CD4-positive, alpha-beta T cell treated with Interferon alpha-2 for 1 hour (primary cell): ENCODE data around the gene UBE4B.
"Not testable (repeated sequence)": the region's sequence is repeated elsewhere in the genome, so short reads cannot be mapped to it uniquely, and the experiment has no call there.

Experiments
- DNase-seq, 2 donors: peaks; one replicate each; pipeline ENCODE4 v3.0.0-alpha.2; 2020 to 2022

UBE4B gene

DNA sequence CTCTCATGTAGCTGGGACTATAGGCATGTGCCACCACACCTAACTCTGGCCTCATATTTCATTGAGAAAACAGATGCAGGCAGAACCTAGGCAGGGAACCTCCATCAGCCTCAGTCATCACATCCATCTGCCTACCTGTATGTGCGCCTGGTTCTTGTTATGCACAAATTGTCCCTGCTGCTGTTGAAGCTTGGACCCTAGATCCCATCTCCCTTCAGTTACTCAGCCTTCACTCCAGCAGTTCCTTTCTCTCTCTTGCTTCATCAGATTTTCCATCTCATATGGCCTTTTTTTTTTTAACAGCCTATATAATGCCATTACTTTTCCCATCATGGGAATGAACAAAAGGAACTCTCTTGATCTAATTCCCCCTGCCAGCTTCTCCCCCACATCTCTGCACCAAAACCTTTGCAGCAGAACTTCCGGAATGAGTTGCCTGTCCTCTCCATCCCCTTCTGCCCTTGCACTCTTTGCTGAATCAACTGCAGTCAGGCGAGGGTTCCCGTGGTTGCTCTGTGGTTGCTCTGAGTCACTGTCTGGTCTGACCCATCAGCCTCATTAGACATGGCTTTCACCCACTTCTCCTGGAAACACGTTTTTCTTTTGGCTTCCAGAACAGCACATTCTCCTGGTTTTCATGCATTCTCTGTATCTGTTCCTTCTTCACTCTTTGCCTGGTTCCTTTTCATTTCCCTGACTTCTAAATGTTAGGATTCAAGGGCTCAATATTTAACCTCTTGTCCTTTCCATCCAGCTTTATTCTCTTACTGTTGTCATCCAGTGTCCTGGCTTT is 41.5 kb downstream of the UBE4B start:
- DNase-seq, result peak; percentile 19 to 29

- no peak for DNase-seq
Observed at GRCh38 chr1:10074852-10075730, 42.3 kb downstream of the UBE4B start.

DNA sequence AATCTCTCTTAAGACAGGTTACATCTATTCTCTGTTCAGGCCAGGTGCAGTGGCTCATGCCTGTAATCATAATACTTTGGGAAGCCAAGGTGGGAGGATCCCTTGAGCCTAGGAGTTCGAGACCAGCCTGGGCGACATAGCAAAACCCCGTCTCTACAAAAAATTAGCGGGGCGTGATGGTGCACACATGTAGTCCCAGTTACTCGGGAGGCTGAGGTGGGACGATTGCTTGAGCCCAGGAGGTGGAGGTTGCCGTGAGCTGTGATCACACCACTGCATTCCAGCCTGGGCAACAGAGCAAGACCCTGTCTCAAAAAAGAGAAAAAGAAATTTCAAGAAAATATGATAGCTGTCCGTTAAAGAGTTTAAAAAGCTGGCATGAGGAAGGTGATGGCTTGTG is 43.0 kb downstream of the UBE4B start:
- no peak for DNase-seq

GRCh38 chr1:10078494-10078893 is 45.7 kb downstream of the UBE4B start:
- no peak for DNase-seq

DNA sequence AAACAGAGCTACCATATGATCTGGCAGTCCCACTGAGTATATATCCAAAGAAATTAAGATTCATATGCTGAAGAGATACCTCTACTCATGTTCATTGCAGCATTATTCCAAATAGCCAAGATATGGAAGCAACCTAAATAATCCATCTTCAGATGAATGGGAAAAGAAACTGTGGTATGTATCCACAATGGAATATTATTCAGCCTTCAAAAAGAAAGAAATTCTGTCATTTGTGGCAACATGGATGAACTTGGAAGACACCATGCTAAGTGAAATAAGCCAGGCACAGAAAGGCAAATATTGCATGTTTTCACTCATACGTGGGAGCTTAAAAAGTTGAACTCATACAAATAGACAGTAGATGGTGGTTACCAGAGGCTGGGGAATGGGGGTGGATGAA is 47.8 kb downstream of the UBE4B start:
- DNase-seq, result no peak

DNA sequence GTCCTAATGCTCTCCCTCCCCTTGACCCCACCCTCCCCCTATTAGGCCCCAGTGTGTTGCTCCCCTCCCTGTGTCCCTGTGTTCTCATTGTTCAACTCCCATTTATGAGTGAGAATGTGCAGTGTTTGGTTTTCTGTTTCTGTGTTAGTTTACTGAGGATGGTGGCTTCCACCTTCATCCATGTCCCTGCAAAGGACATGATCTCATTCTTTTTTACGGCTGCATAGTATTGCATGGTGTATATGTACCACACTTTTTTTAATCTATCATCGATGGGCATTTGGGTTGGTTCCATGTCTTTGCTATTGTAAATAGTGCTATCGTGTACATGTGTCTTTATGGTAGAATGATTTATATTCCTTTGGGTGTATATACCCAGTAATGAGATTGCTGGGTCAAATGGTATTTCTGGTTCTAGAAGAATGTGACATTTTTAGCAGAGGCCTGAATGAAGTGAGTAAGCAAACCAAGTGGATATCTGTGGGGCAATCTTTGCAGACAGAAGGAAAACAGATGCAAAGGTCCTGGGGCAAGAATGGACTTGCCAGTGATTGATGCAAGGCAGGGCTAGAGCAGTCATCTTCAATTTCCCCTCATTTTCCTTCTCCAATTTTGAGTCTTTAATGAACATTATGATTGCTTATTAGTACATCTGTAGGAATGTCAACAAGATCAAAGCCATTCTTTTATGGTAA is 50.2 kb downstream of the UBE4B start:
- DNase-seq, result no peak

DNA sequence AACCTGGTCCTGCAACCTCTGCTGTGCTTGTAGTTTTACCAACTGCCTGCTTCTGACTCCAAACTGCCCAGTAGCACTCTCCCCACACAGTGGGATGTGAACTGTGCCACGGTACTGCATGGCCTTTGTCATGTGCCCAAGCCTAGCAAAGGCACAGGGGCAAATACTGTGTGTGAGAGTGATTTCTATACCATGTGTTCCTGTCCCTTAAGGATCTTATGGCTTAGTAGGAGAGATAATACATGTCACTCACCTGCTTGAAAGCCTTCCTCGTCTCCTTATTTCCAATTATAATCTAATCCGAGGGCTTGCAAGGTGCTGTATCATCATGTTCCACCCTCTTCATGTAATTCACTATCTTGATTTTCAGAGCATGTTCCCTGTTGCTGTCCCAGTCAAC is 51.3 kb downstream of the UBE4B start:
- DNase-seq, result no peak

DNA sequence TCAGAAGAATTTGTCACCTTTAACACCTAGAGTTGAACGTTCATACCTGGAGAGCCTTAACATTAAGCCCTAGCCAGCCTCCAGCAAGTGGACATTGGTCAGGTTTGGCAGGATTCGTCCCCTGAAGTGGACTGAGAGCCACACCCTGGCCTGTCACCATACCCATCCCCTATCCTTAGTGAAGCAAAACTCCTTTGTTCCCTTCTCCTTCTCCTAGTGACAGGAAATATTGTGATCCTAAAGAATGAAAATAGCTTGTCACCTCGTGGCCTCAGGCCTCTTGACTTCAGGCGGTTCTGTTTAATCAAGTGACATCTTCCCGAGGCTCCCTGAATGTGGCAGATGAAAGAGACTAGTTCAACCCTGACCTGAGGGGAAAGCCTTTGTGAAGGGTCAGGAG is 52.3 kb downstream of the UBE4B start:
- no peak for DNase-seq

- DNase-seq, result no peak
Observed at GRCh38 chr1:10087210-10087609, 54.5 kb downstream of the UBE4B start.

GRCh38 chr1:10101929-10102328 is 69.2 kb downstream of the UBE4B start:
- DNase-seq, result no peak

DNA sequence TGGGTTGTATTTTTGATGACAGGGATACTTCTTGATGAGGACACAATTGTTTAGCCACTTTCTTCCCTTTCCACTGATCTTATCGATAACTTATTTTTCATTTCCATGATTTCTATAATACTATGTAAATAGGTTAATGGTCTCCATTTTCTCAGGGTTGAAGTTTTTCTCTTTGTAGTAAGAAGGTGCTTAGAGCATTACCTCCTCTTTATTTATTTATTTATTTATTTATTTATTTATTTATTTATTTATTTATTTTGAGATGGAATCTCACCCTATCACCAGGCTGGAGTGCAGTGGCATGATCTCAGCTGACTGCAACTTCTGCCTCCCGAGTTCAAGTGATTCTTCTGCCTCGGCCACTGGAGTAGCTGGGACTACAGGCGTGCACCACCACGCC is 70.4 kb downstream of the UBE4B start:
- no peak for DNase-seq

GRCh38 chr1:10104834-10105233 is 72.1 kb downstream of the UBE4B start:
- DNase-seq, result no peak

- DNase-seq, result no peak
Observed at GRCh38 chr1:10105484-10105883, 72.7 kb downstream of the UBE4B start.

DNA sequence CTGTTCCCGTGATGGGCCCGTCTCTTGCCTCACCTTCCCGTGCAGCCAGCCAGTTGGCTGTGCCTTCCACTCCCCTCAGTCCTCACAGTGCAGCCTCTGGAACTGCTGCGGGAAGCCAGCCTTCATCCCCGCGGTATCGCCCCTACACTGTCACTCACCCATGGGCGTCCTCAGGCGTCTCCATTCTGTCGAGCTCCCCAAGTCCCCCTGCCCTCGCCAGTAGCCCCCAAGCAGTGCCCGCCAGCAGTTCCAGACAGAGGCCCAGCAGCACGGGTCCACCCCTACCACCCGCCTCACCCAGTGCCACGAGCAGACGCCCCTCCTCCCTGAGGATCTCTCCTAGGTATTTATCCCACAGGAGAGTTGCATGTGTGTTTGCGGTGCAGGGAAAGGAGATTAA is 73.5 kb downstream of the UBE4B start:
- no peak for DNase-seq

DNA sequence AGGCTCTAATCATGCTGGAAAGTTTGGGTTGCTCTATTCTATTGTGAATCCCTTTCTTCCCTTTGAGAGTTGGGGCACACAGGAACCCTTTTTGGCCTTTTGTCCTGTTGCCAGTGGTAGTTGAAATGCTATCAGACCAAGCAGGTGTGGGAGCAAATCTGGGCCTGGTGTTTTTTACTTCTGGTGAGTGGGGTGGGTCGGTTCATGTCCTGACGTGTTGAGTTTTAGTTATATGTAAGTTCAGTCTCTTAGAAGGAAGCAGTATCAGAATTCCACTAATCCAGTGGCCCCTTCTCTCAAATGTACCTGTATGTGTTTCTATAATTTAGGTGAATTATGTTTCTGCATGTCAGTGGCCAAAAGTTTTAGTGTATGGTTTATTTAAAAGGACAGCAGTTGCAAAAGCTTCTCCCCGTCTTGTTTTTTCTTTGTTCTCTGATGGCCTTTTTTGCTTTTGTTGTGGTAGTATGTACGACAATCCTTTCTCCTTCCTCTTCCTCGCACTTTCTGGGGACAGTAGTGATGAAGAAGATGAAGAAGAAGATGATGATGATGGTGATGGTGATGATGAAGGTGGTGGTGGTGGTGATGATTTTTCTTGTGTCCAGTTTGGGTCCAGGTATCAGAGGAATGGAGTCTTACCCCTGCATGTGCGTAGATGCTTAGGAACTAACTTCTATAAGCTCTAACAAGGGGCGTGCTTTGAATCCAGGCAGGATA is 74.2 kb downstream of the UBE4B start:
- DNase-seq, result no peak

- not testable (repeated sequence) for DNase-seq
Observed at GRCh38 chr1:10107476-10107847, 74.7 kb downstream of the UBE4B start.

DNA sequence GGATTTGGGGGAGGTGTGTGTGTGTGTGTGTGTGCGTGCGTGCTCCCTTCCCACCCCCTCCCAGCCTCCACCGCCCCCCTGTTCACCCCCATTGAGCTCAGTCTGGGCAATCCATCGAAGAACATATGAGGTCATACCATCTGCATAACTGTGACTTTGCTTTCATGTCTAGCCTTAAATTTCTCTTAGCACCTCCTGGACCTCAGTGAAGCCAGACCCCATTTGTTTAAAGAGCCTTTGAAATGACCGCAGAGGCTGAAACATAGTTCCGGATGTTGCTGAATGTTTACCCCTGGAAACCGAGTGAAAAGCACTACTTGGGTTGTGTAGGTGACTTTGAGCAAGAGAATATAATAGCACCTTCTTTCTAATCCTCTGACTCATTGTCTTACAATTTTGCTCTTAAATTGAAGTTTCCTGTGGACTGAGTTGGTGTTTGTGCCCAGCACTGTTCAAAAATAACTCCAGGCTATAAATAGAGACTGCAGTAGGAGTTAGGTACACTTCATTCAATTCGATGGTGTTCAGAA is 75.4 kb downstream of the UBE4B start:
- no peak for DNase-seq

GRCh38 chr1:10108948-10109708 is 76.4 kb downstream of the UBE4B start:
- DNase-seq, result no peak

GRCh38 chr1:10113501-10113900 is 80.7 kb downstream of the UBE4B start:
- DNase-seq, result no peak

- DNase-seq, result no peak
Observed at GRCh38 chr1:10114746-10115145, 82.0 kb downstream of the UBE4B start.

DNA sequence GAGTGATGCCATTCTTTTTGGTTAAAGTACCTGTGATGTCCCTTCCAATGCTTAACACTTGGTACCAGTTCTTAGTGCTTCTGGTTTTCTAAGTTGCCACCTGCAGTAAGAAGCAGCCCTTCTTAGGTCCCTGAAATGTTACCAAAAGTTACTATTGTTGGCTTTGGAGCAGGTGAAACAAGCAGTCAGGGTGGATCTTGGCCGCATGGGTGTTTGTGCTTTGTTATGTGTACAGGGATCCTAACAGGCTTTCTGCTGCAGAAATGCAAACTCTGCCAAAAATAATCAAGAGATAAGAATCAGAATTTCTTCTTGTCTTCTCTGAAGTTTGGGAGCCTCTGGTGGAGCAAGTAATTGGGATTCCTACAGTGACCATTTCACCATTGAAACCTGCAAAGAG is 84.4 kb downstream of the UBE4B start:
- no peak for DNase-seq

DNA sequence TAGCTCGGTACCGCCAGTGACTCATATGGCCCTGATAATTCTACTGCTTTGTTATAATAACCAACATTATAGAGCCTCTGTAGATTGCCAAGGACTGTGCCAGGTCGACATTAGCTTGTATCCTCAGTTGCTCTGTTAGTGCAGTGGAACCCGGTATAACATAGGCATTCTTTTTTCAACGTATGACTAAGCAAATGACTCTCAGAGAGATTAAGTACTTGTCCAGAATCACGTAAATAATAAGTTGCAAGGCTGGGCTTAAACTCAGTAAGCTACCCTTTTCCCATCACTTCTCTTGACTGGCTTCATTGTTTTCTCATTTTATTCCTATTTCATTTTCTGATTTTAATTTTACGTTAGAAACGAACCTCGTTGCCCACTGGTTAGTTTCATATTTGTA is 85.1 kb downstream of the UBE4B start:
- no peak for DNase-seq
